Glomerular visceral epithelial cell (primary cell): ENCODE results near the gene WSB2.
"Not testable (repeated sequence)": the region's sequence is repeated elsewhere in the genome, so short reads cannot be mapped to it uniquely, and the experiment has no call there.

Source experiments
- DNase-seq: peaks from one replicate; pipeline ENCODE4 v3.0.0-alpha.2; 2016; ENCODE audit errors: extremely low spot score

WSB2 gene

GRCh38 chr12:118035190-118036041 is 25.6 kb downstream of the WSB2 start:
- DNase-seq: no peak

GRCh38 chr12:118034429-118035189 is 26.4 kb downstream of the WSB2 start:
- peak; percentile 46 for DNase-seq

- DNase-seq: no peak
These were observed 27.1 kb downstream of the WSB2 start for GRCh38 chr12:118033902-118034301.

- no peak for DNase-seq
These were observed 27.7 kb downstream of the WSB2 start for GRCh38 chr12:118033323-118033722.

- no peak for DNase-seq
These were observed 28.8 kb downstream of the WSB2 start for GRCh38 chr12:118032188-118032587.

- no peak for DNase-seq
These were observed 31.8 kb downstream of the WSB2 start for GRCh38 chr12:118029166-118029565.

- no peak for DNase-seq
These were observed 35.8 kb downstream of the WSB2 start for GRCh38 chr12:118025168-118025567.

- no peak for DNase-seq
These were observed 37.6 kb downstream of the WSB2 start for GRCh38 chr12:118023301-118023860.

- DNase-seq: no peak
These were observed 38.3 kb downstream of the WSB2 start for GRCh38 chr12:118022728-118023109.

- not testable (repeated sequence) for DNase-seq
These were observed 38.8 kb downstream of the WSB2 start for GRCh38 chr12:118022097-118022727.

GRCh38 chr12:118020036-118020435 is 40.9 kb downstream of the WSB2 start:
- DNase-seq: no peak

- DNase-seq: no peak
These were observed 43.1 kb downstream of the WSB2 start for GRCh38 chr12:118017926-118018325.

GRCh38 chr12:118016424-118017264 is 44.3 kb downstream of the WSB2 start, which contains the start of gene RFC5:
RFC5 (plus strand) TSS chr12:118016703; CDS start chr12:118016828, 125 bp downstream.
- peak; percentile 97 for DNase-seq

GRCh38 chr12:118015944-118016343 is 45.0 kb downstream of the WSB2 start:
- no peak for DNase-seq

- no peak for DNase-seq
These were observed 45.7 kb downstream of the WSB2 start for GRCh38 chr12:118015306-118015705.

GRCh38 chr12:118013283-118013682 is 47.7 kb downstream of the WSB2 start:
- no peak for DNase-seq

GRCh38 chr12:118011961-118012360 is 49.0 kb downstream of the WSB2 start:
- no peak for DNase-seq

- DNase-seq: no peak
These were observed 49.6 kb downstream of the WSB2 start for GRCh38 chr12:118011377-118011776.

- DNase-seq: no peak
These were observed 50.1 kb downstream of the WSB2 start for GRCh38 chr12:118010903-118011302.

- DNase-seq: not testable (repeated sequence)
These were observed 61.2 kb downstream of the WSB2 start for GRCh38 chr12:117999806-118000205.

GRCh38 chr12:117998719-117999118 is 62.3 kb downstream of the WSB2 start:
- DNase-seq: no peak
